HG02798 (cell line): ENCODE results near the gene CHST7.

ENCODE experiments used
- ATAC-seq: cut with Tn5 transposase; IDR thresholded peaks from one replicate; pipeline ENCODE4 v1.9.1; 2021; ENCODE audit warnings: mild to moderate bottlenecking; ENCODE audit not compliant: unreplicated experiment, poor library complexity

CHST7 gene

DNA sequence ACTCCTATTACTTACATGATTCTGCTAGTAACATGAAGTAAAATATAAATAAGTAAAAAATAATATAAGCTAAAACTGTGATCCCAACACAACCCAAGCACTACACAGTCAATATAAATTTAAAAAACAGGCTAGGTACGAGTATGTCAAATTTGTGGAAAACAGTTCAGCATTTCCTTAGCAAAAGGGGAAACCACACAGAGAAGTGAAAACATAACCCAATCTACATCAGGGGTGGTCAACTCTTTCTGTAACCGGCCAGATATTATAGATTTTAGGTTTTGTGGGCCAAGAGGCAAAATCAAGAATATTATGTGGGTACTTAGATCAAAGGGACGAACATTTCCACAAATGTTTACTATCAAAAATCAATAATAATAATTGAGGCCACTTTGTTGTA, 70.1 kb downstream of the CHST7 start:
- ATAC-seq: no peak

DNA sequence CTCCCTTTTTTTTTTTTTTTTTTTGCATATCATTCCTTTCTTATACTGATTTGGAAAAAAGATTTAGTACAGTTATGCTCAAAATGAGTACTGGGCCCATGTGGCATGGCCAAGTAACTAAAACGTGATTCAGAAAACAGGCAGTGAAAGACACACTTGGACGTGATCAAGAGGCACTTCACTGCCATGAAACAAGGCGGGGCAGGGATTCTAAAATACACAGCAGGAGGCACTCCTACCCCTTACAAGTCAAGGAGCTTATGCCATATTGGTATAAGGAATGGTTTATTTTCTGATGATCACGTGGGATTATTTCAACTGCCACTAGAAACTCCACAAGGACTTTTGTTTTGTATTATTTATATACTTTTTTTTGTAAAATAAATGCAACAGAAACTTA, 72.0 kb downstream of the CHST7 start:
- ATAC-seq: no peak

DNA sequence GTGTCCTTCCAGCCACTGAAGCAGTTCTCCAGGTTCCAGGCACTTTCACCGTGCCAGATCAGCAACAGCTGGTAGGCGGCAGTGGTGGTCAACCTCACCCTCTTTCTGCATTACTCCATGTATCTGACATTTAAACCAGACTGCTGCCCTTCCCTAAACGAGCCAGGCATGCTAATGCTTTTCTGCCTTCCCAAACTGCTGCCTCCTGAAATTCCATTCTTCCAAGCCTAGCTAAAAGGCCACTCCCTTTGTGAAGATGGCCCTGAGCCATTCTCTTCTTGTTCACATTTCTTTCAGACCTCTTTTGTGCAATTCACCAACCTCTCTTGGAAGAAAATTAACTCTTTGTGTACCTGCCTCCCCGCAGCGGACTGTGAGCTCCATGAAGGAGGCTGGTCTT, 73.7 kb downstream of the CHST7 start:
- ATAC-seq: no peak
